Endothelial cell of umbilical vein (primary cell): ENCODE results near the gene STK38L.

ENCODE experiments used
- CTCF ChIP-seq, 2 donors: IDR thresholded peaks; 1 replicate in 1 of 2; 2 replicates in 1 of 2; pipeline ENCODE4 v1.5.1; 2011; ENCODE audit warnings: low read length in 2 of 2, mild to moderate bottlenecking in 2 of 2, moderate library complexity in 2 of 2, control low read depth in 1 of 2, inconsistent platforms in 1 of 2, low read depth in 1 of 2; ENCODE audit not compliant: insufficient read depth in 1 of 2; ENCODE audit errors: extremely low read depth in 1 of 2
- EZH2 ChIP-seq: IDR thresholded peaks from 2 replicates; pipeline ENCODE4 v1.6.1; 2012; ENCODE audit warnings: borderline replicate concordance, low read depth, mild to moderate bottlenecking, moderate library complexity, low read length, inconsistent platforms; ENCODE audit not compliant: severe bottlenecking
- POLR2A ChIP-seq: IDR thresholded peaks from 2 replicates; pipeline ENCODE4 v1.6.1; 2012; ENCODE audit warnings: low read depth, mild to moderate bottlenecking, control low read depth, low read length
- POLR2AphosphoS5 ChIP-seq: IDR thresholded peaks from 2 replicates; pipeline ENCODE4 v1.6.1; 2012; ENCODE audit warnings: low read depth, mild to moderate bottlenecking, control low read depth, low read length, moderate library complexity; ENCODE audit not compliant: insufficient read depth

- TF ChIP-seq CTCF (IDR thresholded peaks at IDR 0.05; ENCODE audit: extremely low read depth in 1 of 2, insufficient read depth in 1 of 2, low read depth in 1 of 2, low read length in 2 of 2) (no peak), EZH2 (no peak), POLR2A (no peak), POLR2AphosphoS5 (no peak)
These were observed 32.2 kb downstream of the STK38L start for GRCh38 chr12:27276275-27276674.
